Suprapubic skin (tissue), 4 donors: ENCODE results near the gene PROX1. TPM values are rescaled to one million over a fixed set of nuclear protein-coding genes. Genes with fewer than 3 reads are reported as not detected.

Experiments used
- DNase-seq, 2 donors: peaks; one replicate each; pipeline ENCODE4 v3.0.0-alpha.2; 2019; ENCODE audit warnings: low spot score in 2 of 2
- H3K27ac ChIP-seq: fragments of 200-600 bp; sonication (generic); one replicate; pipeline ENCODE4 v1.5.1; 2019
- H3K27me3 ChIP-seq: fragments of 200-600 bp; sonication (generic); one replicate; pipeline ENCODE4 v1.5.1; 2019
- H3K36me3 ChIP-seq: fragments of 200-600 bp; sonication (generic); one replicate; pipeline ENCODE4 v1.5.1; 2019
- H3K4me1 ChIP-seq: fragments of 200-600 bp; sonication (generic); one replicate; pipeline ENCODE4 v1.5.1; 2019
- H3K4me3 ChIP-seq: fragments of 200-600 bp; sonication (generic); one replicate; pipeline ENCODE4 v1.5.1; 2019; ENCODE audit warnings: mild to moderate bottlenecking
- H3K9me3 ChIP-seq: fragments of 200-600 bp; sonication (generic); one replicate; pipeline ENCODE4 v1.5.1; 2019
- EP300 ChIP-seq: sonication (generic); formaldehyde crosslinking; IDR thresholded peaks from one replicate; pipeline ENCODE4 v1.6.1; 2017; ENCODE audit warnings: antibody characterized with exemption
- POLR2A ChIP-seq, 2 donors: fragments of 450-650 bp; IDR thresholded peaks; one replicate each; pipeline ENCODE4 v1.6.1; 2017; ENCODE audit warnings: antibody characterized with exemption in 2 of 2, mild to moderate bottlenecking in 2 of 2, moderate library complexity in 2 of 2
- POLR2AphosphoS5 ChIP-seq, 3 donors: sonication (generic); formaldehyde crosslinking; IDR thresholded peaks; one replicate each; pipeline ENCODE4 v1.6.1; 2017; ENCODE audit warnings: antibody characterized with exemption in 3 of 3
- WGBS: methylation state at CpG from one replicate; pipeline ENCODE4 v1.1.5; 2018; 5-methylcytosine and 5-hydroxymethylcytosine counted together
- total RNA-seq, 4 donors: library from RNA; depleted of rRNA; stranded (reverse); fragments of >200 nt; gene quantifications; one replicate each; pipeline ENCODE4 v1.1.0, GENCODE V29; 2016
- TF ChIP-seq, protein P1 (sequence below), 2 donors: fragments of 200-600 bp in 1 of 2; fragments of 450-650 bp in 1 of 2; sonication (generic) in 1 of 2; IDR thresholded peaks; one replicate each; pipeline ENCODE4 v1.5.1; 2016 to 2019; ENCODE audit warnings: antibody characterized with exemption in 2 of 2, mild to moderate bottlenecking in 1 of 2, moderate library complexity in 1 of 2

PROX1 gene
- total RNA-seq, 4 donors from 2014 or later: 0.68 to 1.9 (median 1.3) TPM

DNA sequence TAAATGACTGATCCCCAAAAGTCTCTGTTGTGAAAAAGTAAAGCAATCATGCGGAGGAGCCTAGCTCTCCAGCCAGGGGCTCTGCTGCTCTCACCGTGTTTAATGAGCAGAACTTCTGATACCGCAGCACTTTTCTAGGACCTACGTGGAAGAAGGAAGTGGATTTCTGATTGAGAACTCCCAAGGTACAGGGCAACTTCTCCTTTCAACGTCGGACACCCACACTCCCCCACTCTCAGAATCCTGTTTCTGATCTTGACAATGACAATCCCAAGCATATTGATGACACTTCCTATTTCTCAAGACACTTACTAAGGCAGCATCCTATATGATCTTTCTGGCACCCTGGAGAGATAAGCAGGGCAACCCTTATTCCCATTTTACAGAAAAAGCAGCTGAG is 78.4 kb downstream of the PROX1 start:
- Histone ChIP-seq H3K27ac (no peak overlapping the region), H3K4me1 (no peaks in the 10 kb centered on the region), H3K9me3 (no peaks in the 10 kb centered on the region), H3K36me3 (no peaks in the 10 kb centered on the region), H3K27me3 (no peaks in the 10 kb centered on the region), H3K4me3 (no peak overlapping the region)
- DNase-seq: no peak
- 79% methylated on average over 6 of the region's 6 CpGs for WGBS
- no peak for TF ChIP-seq EP300
- TF ChIP-seq POLR2AphosphoS5 (IDR thresholded peaks at IDR 0.05): no peak
- TF ChIP-seq, protein P1, sequence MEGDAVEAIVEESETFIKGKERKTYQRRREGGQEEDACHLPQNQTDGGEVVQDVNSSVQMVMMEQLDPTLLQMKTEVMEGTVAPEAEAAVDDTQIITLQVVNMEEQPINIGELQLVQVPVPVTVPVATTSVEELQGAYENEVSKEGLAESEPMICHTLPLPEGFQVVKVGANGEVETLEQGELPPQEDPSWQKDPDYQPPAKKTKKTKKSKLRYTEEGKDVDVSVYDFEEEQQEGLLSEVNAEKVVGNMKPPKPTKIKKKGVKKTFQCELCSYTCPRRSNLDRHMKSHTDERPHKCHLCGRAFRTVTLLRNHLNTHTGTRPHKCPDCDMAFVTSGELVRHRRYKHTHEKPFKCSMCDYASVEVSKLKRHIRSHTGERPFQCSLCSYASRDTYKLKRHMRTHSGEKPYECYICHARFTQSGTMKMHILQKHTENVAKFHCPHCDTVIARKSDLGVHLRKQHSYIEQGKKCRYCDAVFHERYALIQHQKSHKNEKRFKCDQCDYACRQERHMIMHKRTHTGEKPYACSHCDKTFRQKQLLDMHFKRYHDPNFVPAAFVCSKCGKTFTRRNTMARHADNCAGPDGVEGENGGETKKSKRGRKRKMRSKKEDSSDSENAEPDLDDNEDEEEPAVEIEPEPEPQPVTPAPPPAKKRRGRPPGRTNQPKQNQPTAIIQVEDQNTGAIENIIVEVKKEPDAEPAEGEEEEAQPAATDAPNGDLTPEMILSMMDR (IDR thresholded peaks at IDR 0.05): no peak
- no peak for TF ChIP-seq POLR2A (IDR thresholded peaks at IDR 0.05)

DNA sequence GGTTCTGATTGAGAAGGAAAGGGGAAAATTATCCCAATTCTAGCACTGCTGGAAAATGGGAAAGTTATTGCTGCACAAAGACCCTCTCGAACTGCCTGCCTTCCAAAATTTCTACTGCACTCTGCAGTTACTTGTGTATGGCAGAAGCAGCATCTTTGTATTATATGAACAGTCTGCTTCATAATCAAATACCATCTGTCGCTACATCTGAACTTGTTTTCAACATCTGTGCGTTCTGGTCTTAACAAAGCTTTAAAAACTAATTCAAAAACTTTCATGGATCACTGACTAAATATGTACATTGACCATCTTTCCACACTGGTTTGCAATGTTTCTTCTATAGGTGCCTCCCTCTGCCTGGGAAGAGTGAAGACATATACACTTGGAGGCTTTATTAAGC is 79.2 kb downstream of the PROX1 start:
- H3K27me3 ChIP-seq: no peaks in the 10 kb centered on the region
- no peak for DNase-seq
- no peak overlapping the region for H3K27ac ChIP-seq
- no peaks in the 10 kb centered on the region for H3K36me3 ChIP-seq
- no peaks in the 10 kb centered on the region for H3K4me1 ChIP-seq
- no peaks in the 10 kb centered on the region for H3K9me3 ChIP-seq
- TF ChIP-seq POLR2A (IDR thresholded peaks at IDR 0.05) (no peak), POLR2AphosphoS5 (IDR thresholded peaks at IDR 0.05) (no peak), EP300 (no peak)
- TF ChIP-seq, protein P1 (IDR thresholded peaks at IDR 0.05): no peak
- H3K4me3 ChIP-seq: no peak overlapping the region
- WGBS: 53% methylated on average over 3 of the region's 3 CpGs

GRCh38 chr1:214067397-214067796 is 79.6 kb downstream of the PROX1 start:
- TF ChIP-seq EP300 (no peak), POLR2A (IDR thresholded peaks at IDR 0.05) (no peak), POLR2AphosphoS5 (IDR thresholded peaks at IDR 0.05) (no peak)
- TF ChIP-seq, protein P1 (IDR thresholded peaks at IDR 0.05): no peak
- Histone ChIP-seq H3K27ac (no peak overlapping the region), H3K4me3 (no peak overlapping the region), H3K4me1 (no peaks in the 10 kb centered on the region), H3K9me3 (no peaks in the 10 kb centered on the region), H3K27me3 (no peaks in the 10 kb centered on the region), H3K36me3 (no peaks in the 10 kb centered on the region)
- DNase-seq: no peak
- 71% methylated on average over 7 of the region's 7 CpGs for WGBS

DNA sequence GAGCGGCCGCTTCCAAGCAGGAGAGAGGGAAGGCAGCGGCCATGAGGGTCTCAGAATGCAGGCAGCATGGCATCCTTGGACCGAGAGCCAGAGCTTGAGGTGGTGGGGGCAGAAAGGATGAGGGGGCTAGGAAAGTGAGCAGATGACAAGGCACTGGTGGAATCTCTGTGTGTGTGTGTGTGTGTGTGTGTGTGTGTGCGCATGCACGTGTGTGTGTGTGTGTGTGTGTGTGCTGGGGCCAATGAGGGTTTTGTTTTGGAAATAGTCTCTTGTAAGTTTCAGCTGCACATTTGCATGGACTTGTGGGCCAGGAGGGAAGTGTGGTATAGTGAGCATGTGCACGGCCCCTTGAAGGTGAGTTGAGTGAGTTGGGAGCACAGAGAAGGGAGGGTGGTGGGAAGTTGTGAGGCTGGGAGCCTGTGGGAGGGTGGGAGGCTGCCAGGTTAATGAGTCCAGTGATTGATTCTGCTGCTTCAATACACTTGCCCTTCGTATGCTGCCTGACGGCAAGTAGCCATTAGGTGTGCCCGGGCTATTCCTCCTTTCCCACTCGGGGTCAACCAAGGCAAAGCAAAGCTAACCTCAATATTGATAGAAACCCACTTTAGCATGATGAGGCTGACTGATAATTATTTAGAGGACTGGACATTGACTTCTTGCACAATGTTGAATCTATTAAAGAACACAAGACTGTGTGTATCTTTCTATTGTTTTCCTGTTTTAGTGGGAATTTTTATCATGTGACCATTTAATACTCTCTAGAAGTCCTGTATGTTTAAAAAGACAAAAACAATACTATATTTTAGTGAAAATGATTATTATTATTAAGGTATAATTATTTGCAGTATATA is 80.3 kb downstream of the PROX1 start:
- no peaks in the 10 kb centered on the region for H3K9me3 ChIP-seq
- no peak overlapping the region for H3K27ac ChIP-seq
- H3K27me3 ChIP-seq: no peaks in the 10 kb centered on the region
- TF ChIP-seq POLR2AphosphoS5 (IDR thresholded peaks at IDR 0.05): no peak
- TF ChIP-seq, protein P1 (IDR thresholded peaks at IDR 0.05): no peak
- no peak for TF ChIP-seq EP300
- no peak for TF ChIP-seq POLR2A (IDR thresholded peaks at IDR 0.05)
- DNase-seq: no peak
- no peak overlapping the region for H3K4me3 ChIP-seq
- no peaks in the 10 kb centered on the region for H3K4me1 ChIP-seq
- H3K36me3 ChIP-seq: no peaks in the 10 kb centered on the region
- 72% methylated on average over 9 of the region's 11 CpGs for WGBS

DNA sequence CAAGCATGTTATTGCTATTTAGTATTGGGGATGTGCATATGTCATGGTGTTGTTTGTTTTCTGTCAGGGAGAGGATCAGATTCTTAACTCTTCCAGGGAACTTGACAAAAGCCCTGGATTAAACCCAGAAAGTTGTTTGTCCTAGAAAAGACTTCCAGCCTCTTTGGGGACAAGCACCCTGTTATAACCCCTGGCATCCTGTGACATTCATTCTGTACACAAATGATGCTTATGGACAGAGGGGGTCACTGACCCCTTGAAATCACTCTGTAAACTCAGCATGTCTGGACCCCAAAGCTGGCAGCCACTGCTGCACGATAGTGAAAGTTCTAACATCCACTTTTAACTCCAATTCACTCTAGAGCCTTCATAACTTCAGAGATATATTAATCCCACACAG is 81.2 kb downstream of the PROX1 start:
- Histone ChIP-seq H3K4me3 (no peak overlapping the region), H3K9me3 (no peaks in the 10 kb centered on the region), H3K27me3 (no peaks in the 10 kb centered on the region), H3K27ac (no peak overlapping the region), H3K4me1 (no peaks in the 10 kb centered on the region), H3K36me3 (no peaks in the 10 kb centered on the region)
- 50% methylated on average over 1 of the region's 1 CpG for WGBS
- TF ChIP-seq POLR2AphosphoS5 (IDR thresholded peaks at IDR 0.05) (no peak), EP300 (no peak), POLR2A (IDR thresholded peaks at IDR 0.05) (no peak)
- TF ChIP-seq, protein P1 (IDR thresholded peaks at IDR 0.05): no peak
- no peak for DNase-seq
